ENCODE measurements around the gene USP48.
"Not testable (repeated sequence)": the region's sequence is repeated elsewhere in the genome, so short reads cannot be mapped to it uniquely, and the experiment has no call there.

Gene USP48, protein sequence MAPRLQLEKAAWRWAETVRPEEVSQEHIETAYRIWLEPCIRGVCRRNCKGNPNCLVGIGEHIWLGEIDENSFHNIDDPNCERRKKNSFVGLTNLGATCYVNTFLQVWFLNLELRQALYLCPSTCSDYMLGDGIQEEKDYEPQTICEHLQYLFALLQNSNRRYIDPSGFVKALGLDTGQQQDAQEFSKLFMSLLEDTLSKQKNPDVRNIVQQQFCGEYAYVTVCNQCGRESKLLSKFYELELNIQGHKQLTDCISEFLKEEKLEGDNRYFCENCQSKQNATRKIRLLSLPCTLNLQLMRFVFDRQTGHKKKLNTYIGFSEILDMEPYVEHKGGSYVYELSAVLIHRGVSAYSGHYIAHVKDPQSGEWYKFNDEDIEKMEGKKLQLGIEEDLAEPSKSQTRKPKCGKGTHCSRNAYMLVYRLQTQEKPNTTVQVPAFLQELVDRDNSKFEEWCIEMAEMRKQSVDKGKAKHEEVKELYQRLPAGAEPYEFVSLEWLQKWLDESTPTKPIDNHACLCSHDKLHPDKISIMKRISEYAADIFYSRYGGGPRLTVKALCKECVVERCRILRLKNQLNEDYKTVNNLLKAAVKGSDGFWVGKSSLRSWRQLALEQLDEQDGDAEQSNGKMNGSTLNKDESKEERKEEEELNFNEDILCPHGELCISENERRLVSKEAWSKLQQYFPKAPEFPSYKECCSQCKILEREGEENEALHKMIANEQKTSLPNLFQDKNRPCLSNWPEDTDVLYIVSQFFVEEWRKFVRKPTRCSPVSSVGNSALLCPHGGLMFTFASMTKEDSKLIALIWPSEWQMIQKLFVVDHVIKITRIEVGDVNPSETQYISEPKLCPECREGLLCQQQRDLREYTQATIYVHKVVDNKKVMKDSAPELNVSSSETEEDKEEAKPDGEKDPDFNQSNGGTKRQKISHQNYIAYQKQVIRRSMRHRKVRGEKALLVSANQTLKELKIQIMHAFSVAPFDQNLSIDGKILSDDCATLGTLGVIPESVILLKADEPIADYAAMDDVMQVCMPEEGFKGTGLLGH

GRCh38 chr1:21782868-21783678, at the start of gene USP48:
USP48 (minus strand) TSS chr1:21783149; CDS start chr1:21782957, 192 bp downstream.
- DNase-seq = peak; percentile 92

DNA sequence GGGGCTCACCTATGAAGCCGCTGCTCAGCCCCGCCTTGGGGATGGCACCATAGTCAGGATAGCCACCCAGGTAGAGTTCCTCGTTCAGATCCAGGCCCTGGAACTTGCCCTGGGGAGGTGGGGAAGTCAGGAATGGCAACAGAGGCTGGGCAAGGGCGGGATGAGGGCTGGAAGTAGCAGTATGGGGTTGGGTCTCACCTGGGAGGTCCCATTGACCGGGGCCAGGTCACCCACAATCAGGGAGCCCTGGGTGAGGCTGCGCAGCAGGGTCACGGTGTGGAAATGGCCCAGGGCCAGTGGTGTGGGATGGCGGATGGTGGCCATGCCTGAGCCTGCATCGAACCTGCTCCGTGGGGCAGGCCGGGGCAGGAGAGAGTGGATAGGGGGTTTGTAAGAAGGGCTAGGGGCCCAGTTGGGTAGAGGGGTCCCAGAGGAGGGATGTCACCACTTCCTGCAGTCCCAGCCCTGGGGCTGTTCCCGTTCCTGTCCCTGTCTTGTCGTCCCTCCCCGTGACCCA, 48.6 kb upstream of the USP48 start:
- DNase-seq = no peak

DNA sequence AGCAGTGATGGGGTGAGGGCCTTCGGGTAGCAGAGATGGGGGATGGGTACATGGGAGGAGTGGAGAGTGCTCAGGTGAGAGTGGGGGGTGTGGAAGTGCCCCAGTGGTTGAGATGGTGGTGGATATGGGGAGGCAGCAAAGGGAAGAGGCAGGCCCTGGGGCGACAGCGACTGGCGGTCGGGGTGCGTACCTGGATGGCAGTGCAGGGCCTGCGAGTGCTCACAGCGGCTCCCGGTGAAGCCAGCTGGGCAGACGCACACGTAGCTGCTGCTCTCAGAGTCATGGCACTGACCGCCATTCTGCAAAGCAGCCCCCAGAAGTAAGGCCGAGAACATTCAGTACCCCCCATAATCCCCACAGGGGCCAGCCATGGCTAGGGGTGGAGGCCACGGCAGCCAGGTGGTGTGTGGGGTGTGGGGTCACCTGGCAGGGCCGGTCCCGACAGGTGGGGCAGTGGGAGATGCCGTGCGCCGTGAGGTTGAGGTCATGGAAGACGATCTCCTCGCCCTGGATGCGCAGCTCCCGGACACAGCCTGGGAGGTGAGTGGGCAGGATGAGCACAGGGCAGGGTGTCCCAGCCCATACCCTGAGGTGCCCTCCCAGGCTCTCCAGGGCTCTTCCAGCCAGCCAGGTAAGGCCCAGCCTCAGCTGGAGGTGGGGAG, 48.0 kb upstream of the USP48 start:
- DNase-seq = no peak

DNA sequence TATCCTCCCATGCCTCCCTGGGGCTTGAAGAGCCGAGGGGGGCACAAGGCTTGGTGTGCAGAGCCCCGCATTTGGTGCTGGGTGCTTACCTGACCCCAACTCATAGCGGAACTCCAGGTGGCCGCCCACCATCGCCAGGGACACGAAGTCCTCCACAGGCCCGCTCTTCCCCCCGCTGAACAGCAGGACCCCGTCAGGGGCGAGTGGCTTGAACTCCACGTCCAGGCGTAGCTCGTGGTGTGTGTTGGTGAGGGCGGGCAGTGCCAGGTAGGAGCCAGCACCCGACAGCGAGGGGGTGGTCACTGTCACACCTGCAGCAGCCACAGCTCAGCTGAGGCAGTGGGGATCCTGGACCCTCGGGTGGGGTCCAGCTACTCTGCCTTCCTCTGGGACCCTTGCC, 46.3 kb upstream of the USP48 start:
- DNase-seq = no peak

DNA sequence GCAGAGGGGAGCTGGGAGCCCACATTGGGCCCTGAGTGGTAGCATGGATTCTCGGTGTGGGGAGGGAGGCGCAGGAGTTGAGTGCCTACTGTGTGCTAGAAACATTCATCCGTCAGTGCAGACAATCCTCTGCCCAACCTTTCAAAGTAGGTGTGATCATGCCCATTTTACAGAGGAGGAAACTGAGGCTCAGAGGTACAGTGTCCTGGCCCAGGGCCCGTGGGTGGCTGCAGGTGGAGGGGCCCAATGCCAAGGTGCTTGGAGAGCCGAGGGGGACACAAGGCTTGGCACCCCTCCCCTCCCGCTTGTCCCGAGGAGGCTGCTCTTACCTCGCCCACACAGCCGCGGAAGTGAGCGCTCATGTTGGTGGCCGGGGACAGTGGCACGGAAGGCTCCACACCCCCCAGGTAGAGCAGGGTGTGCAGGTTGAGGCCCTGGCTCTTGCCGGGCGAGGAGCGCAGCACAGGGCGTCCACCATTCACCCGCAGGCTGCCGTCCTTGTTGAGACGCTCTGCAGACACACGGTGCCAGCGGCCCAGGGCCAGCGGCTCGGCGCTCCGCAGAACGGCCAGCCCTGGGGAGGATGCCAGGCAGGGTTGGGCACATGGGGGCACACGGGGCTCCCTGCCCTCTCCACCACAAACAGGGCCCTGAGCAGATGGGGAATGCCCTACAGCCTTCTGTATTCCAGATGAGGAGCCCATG, 45.7 kb upstream of the USP48 start:
- no peak for DNase-seq

- DNase-seq = no peak
Observed at GRCh38 chr1:21828075-21828474, 45.1 kb upstream of the USP48 start.

- no peak for DNase-seq
Observed at GRCh38 chr1:21827141-21827679, 44.3 kb upstream of the USP48 start.

- not testable (repeated sequence) for DNase-seq
Observed at GRCh38 chr1:21826694-21827093, 43.7 kb upstream of the USP48 start.

- no peak for DNase-seq
Observed at GRCh38 chr1:21825393-21825792, 42.4 kb upstream of the USP48 start.

DNA sequence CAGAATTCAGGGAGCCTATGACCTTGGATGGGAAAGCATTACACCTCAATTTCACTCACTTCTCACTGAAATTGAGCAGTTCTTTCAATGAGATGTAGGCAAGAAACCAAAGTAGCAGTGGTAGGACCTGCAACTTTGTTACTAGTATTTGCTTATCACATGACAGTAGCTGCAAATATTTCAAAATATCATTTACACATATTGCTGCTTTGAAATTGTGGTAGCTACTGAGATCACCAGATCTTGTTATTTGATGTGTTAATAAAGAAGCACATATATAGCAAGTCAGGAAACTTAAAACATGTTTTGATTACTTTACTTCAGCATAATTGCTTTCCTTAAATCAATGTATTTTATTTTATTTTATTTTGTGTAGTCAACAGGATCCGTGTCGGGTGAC, 42.0 kb upstream of the USP48 start:
- no peak for DNase-seq

GRCh38 chr1:21823980-21824702, 41.2 kb upstream of the USP48 start:
- no peak for DNase-seq

GRCh38 chr1:21823206-21823979, 40.4 kb upstream of the USP48 start:
- no peak for DNase-seq

DNA sequence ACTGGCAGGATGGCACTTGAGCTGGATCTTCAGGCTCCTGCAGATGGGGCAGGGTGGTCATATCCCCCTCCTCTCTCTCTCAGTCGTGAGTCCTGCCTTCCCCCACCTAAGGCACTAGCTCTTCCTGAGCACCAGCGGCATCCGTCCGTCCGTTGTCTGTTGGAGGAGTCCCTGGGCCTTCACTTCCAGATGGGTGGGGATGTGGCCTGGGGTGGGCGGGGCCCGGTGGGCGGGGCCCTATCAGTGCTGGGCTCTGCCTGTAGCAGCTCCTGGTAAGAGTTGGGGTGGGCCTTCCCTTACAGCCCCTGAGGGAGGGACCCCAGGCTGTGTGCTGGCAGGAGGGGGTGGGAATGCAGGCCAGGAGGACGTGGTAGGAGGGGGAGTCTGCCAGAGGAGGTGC, 39.4 kb upstream of the USP48 start:
- DNase-seq = no peak

DNA sequence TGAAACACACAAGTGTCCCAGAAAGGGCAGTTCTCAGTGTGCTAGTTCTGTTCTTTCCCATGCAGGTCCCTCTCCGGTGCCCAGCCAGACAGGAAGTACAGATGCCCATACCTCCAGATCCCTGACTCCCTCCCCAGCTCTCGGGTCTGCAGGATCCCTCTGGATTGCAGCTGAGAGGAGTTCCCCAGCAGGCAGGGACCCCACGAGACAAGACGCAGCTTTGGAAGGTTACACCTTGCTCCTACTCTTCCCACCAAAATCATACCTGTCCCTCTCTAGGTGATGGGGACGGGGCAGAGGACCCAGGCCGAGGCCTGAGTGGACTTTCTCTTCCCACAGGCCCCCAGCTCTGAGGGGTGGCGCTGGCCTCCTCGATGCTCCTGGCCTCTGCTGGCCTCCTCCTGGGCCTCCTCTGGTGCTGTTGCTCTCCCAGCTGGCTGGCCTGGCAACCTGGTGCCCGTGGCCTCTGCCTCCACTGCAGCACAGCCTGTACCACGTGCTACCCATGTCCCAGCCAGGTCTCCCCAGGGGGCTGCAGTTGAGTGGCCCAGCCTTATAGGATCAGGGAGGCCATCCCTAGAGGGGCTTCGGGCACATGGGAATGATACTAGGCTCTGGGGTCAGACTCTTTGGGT, 38.6 kb upstream of the USP48 start:
- DNase-seq = no peak

- no peak for DNase-seq
Observed at GRCh38 chr1:21820597-21821232, 37.8 kb upstream of the USP48 start.

GRCh38 chr1:21818656-21819055, 35.7 kb upstream of the USP48 start:
- DNase-seq = no peak

DNA sequence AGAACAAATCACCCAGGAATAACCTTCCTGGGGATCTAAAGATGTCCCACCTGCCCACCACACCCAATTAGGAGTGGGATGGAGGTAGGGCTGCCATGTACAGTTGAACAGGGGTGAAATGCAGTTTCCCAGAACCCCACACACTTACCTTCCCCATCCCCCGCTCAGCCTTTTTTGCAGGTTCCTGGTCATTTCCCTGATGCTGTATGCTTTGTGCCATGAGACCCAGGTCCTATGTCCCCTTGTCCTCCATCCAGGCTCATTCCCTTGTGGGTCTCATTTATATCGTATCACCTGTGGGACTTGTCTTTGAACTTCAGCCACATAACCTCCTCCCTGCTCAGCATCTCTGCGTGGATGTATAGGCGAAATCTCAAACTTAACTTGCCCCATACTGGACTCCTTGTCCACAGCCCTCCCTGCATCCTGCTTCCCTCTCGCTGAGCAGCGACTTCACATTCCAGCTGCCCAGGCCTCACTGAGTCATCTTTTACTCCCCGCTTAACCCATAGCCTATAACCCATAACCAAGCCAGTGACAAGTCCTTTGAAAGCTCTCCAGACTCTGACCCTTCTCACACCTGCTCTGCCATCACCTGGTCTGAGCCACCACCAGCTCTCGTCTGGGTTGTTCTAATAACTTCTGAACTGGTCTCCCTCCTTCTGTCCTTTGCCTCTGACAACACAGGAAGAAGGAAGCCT, 33.8 kb upstream of the USP48 start:
- DNase-seq = no peak

All from NCI-H146 (cell line).